ENCODE data around the gene PPP3CB. TPM values are rescaled to one million over a fixed set of nuclear protein-coding genes. Genes with fewer than 3 reads are reported as not detected.
A peak's percentile ranks its signal among the peaks of the same experiment; 100 is the strongest.

The PPP3CB gene
- polyA plus RNA-seq, 3 donors: 4.8 to 18.9 (median 6.5) TPM

DNA sequence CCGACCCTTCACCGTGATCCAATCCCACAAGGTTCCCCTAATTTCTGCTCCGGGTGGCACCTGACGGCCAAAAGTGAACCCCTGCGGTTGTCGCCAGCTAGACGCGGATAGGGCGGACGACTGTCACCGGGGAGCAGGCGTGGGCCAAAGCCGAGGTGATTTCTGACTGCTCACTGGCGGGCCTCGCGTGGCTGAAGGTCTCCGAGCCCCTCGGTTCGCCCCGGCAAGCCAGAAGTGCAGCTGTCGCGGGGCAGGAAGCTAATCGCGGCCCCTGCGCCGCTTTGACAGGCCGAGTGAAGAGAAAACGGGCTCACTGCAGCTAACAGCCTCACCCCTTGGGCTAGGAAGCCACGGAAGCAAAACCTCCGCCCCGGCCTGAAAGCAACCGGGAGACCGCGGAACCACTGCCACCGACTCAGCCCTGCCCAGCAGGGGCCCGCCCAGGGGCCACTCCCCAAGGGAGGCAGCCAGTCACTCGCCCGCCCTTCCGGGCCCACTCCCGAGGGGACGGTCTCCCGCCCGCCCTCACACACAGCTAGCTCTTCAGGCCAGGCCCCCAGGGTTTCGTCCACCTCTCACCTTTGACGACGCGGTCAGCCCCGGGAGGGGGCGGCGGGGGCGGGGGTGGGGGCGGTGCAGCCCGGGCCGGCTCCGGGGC lies 469 bp downstream of the PPP3CB start:
- peak; percentile 80 to 89 (median 81) for DNase-seq
- H3K27me3 Mint-ChIP-seq (ENCODE audit: low read depth in 3 of 3): no peaks in the 10 kb centered on the region
- WGBS (ENCODE audit: insufficient coverage): under 1% methylated on average over 52 of the region's 55 CpGs

DNA sequence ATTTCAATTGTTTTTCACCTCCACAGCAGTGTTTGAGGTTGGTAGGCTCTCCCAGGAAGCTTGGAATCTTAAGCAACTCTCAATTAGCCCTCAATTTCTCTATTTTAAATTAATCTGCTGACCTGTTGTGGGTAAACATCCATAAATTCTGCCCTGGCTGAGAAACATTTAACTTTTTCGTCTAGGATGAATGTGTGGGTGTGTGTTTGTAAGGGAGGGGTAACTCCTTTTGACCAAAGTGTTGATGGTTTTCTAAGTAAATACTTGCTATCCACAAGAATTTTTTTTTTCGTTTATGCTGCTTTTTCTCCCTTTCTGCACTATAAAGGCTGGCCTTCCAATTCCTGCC lies 973 bp downstream of the PPP3CB start:
- Histone ChIP-seq H3K4me1 (ENCODE audit: control insufficient read depth in 1 of 2, insufficient read depth in 2 of 2, low read length in 2 of 2) (peaks cover 24 to 33% of the 10 kb centered on the region in 2 donors), H3K4me3 (replicated peaks in 1 of 3; ENCODE audit: low read depth in 2 of 3, low read length in 3 of 3) (peak overlapping the region; percentile 85 to 96 (median 95)), H3K9ac (ENCODE audit: insufficient read depth, low read length, poor library complexity, severe bottlenecking) (peak overlapping the region; percentile 94), H3K27me3 (ENCODE audit: control insufficient read depth in 2 of 2, insufficient read depth in 2 of 2, low read length in 2 of 2) (no peaks in the 10 kb centered on the region), H3K9me3 (replicated peaks in 1 of 2; ENCODE audit: control insufficient read depth in 1 of 2, insufficient read depth in 1 of 2, low read length in 2 of 2) (no peaks in the 10 kb centered on the region), H3K4me2 (replicated peaks; ENCODE audit: extremely low read depth, low read length, poor library complexity, severe bottlenecking) (peak overlapping the region; percentile 92), H3K27ac (ENCODE audit: low read depth in 1 of 2, low read length in 2 of 2) (peak overlapping the region; percentile 95 to 100), H3K79me2 (ENCODE audit: insufficient read depth, low read length) (peaks cover 59% of the 10 kb centered on the region), H3K36me3 (replicated peaks in 1 of 2; ENCODE audit: control insufficient read depth in 1 of 2, insufficient read depth in 2 of 2, low read length in 2 of 2) (no peaks in the 10 kb centered on the region), H4K20me1 (ENCODE audit: insufficient read depth, low read length) (peaks cover 21% of the 10 kb centered on the region), H2AFZ (ENCODE audit: insufficient read depth, low read depth, low read length, poor library complexity, severe bottlenecking) (peak overlapping the region; percentile 84)
- Mint-ChIP-seq H3K36me3 (peaks cover 2 to 6% of the 10 kb centered on the region in 2 donors), H3K4me1 (peaks cover 38% of the 10 kb centered on the region), H3K9me3 (no peaks in the 10 kb centered on the region), H3K27ac (peak overlapping the region; percentile 97 to 99 (median 97)), H3K27me3 (ENCODE audit: low read depth in 3 of 3) (no peaks in the 10 kb centered on the region), H3K4me3 (peak overlapping the region; percentile 94 to 98)
- intact Hi-C loops (cut with micrococcal nuclease): no loop called here
- no CpG with 5 or more reads among the region's 2 CpGs for WGBS (ENCODE audit: insufficient coverage)
- TF ChIP-seq, protein P1, sequence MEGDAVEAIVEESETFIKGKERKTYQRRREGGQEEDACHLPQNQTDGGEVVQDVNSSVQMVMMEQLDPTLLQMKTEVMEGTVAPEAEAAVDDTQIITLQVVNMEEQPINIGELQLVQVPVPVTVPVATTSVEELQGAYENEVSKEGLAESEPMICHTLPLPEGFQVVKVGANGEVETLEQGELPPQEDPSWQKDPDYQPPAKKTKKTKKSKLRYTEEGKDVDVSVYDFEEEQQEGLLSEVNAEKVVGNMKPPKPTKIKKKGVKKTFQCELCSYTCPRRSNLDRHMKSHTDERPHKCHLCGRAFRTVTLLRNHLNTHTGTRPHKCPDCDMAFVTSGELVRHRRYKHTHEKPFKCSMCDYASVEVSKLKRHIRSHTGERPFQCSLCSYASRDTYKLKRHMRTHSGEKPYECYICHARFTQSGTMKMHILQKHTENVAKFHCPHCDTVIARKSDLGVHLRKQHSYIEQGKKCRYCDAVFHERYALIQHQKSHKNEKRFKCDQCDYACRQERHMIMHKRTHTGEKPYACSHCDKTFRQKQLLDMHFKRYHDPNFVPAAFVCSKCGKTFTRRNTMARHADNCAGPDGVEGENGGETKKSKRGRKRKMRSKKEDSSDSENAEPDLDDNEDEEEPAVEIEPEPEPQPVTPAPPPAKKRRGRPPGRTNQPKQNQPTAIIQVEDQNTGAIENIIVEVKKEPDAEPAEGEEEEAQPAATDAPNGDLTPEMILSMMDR (IDR thresholded peaks at IDR 0.05): no peak
- DNase-seq: no peak

More for the DNA sequence above, 469 bp downstream of the PPP3CB start:
- H3K4me3 ChIP-seq (replicated peaks in 1 of 3; ENCODE audit: low read depth in 2 of 3, low read length in 3 of 3): peak overlapping the region; percentile 85 to 96 (median 95)
- H3K4me1 ChIP-seq (ENCODE audit: control insufficient read depth in 1 of 2, insufficient read depth in 2 of 2, low read length in 2 of 2): peaks cover 24 to 33% of the 10 kb centered on the region in 2 donors
- Mint-ChIP-seq H3K36me3 (peaks cover 2 to 6% of the 10 kb centered on the region in 2 donors), H3K4me3 (peak overlapping the region; percentile 94 to 98), H3K9me3 (no peaks in the 10 kb centered on the region), H3K4me1 (peaks cover 36% of the 10 kb centered on the region), H3K27ac (peak overlapping the region; percentile 97 to 99 (median 97))
- peaks cover 53% of the 10 kb centered on the region for H3K79me2 ChIP-seq (ENCODE audit: insufficient read depth, low read length)
- H3K4me2 ChIP-seq (replicated peaks; ENCODE audit: extremely low read depth, low read length, poor library complexity, severe bottlenecking): peak overlapping the region; percentile 92
- H3K9ac ChIP-seq (ENCODE audit: insufficient read depth, low read length, poor library complexity, severe bottlenecking): peak overlapping the region; percentile 94
- no peaks in the 10 kb centered on the region for H3K36me3 ChIP-seq (replicated peaks in 1 of 2; ENCODE audit: control insufficient read depth in 1 of 2, insufficient read depth in 2 of 2, low read length in 2 of 2)
- H3K27ac ChIP-seq (ENCODE audit: low read depth in 1 of 2, low read length in 2 of 2): peak overlapping the region; percentile 95 to 100
- H3K27me3 ChIP-seq (ENCODE audit: control insufficient read depth in 2 of 2, insufficient read depth in 2 of 2, low read length in 2 of 2): no peaks in the 10 kb centered on the region
- TF ChIP-seq, protein P1 (IDR thresholded peaks at IDR 0.05): no peak
- intact Hi-C loops (cut with micrococcal nuclease): no loop called here
- peaks cover 16% of the 10 kb centered on the region for H4K20me1 ChIP-seq (ENCODE audit: insufficient read depth, low read length)
- H3K9me3 ChIP-seq (replicated peaks in 1 of 2; ENCODE audit: control insufficient read depth in 1 of 2, insufficient read depth in 1 of 2, low read length in 2 of 2): no peaks in the 10 kb centered on the region
- peak overlapping the region; percentile 84 for H2AFZ ChIP-seq (ENCODE audit: insufficient read depth, low read depth, low read length, poor library complexity, severe bottlenecking)

Measured in CD14-positive monocyte (primary cell).